Psoas muscle (tissue), 8 donors: Measurements from ENCODE around the gene TMPRSS5. TPM values are rescaled to one million over a fixed set of nuclear protein-coding genes. Genes with fewer than 3 reads are reported as not detected.
"Not testable (repeated sequence)": the region's sequence is repeated elsewhere in the genome, so short reads cannot be mapped to it uniquely, and the experiment has no call there.

Experiments used
- ATAC-seq, 4 donors: fragments of 200-7000 bp; cut with Tn5 transposase; one replicate each; pipeline ENCODE4 v1.9.1; 2020; ENCODE audit warnings: moderate library complexity in 3 of 4, mild to moderate bottlenecking in 2 of 4
- DNase-seq, 2 donors: peaks; one replicate each; pipeline ENCODE4 v3.0.0-alpha.2; 2020
- H3K27ac ChIP-seq: fragments of 200-600 bp; one replicate; pipeline ENCODE4 v1.8.0; 2022
- H3K27me3 ChIP-seq, 3 donors: fragments of 200-600 bp in 1 of 3; one replicate each; pipeline versions ENCODE4 v1.6.1 to v1.8.0; 2013 to 2022; ENCODE audit warnings: low read length in 2 of 3, mild to moderate bottlenecking in 2 of 3, moderate library complexity in 1 of 3; ENCODE audit not compliant: insufficient read depth in 3 of 3
- H3K36me3 ChIP-seq, 2 donors: fragments of 200-600 bp in 1 of 2; one replicate each; pipeline versions ENCODE4 v1.6.1 to v1.8.0; 2013 to 2022; ENCODE audit warnings: low read depth in 1 of 2, mild to moderate bottlenecking in 1 of 2, moderate library complexity in 1 of 2; ENCODE audit not compliant: insufficient read depth in 1 of 2
- H3K4me1 ChIP-seq: fragments of 200-600 bp; one replicate; pipeline ENCODE4 v1.8.0; 2022
- H3K4me3 ChIP-seq: fragments of 200-600 bp; one replicate; pipeline ENCODE4 v1.8.0; 2022; ENCODE audit warnings: mild to moderate bottlenecking
- H3K9me3 ChIP-seq: fragments of 200-600 bp; one replicate; pipeline ENCODE4 v1.8.0; 2022
- CTCF ChIP-seq: fragments of 200-600 bp; IDR thresholded peaks from one replicate; pipeline ENCODE4 v1.8.0; 2022; ENCODE audit warnings: antibody characterized with exemption
- WGBS, 3 donors: extraction: QIAGEN DNeasy Blood & Tissue Kit; methylation state at CpG; one replicate each; pipeline versions ENCODE4 v1.1.6 to v1.1.7; 2013; 5-methylcytosine and 5-hydroxymethylcytosine counted together
- intact Hi-C, 2 donors: fragments of 100-400 bp; cut with DNase I; formaldehyde crosslinking; loops; one replicate each; pipeline versions ENCODE4 v1.11.0 to v1.14.2; 2022
- polyA plus RNA-seq, 3 donors: library from polyadenylated mRNA; stranded (reverse); fragments of 200-250 nt; gene quantifications; one replicate each; pipeline ENCODE4 v1.2.3, GENCODE V29; 2013
- total RNA-seq, 4 donors: library from RNA; stranded (reverse); fragmentation: NEBNext Ultra II Directional in 2 of 4; extraction: Animal tissue kit (Norgen Biotek cat#: 25700) in 2 of 4; gene quantifications; one replicate each; pipeline versions ENCODE4 v1.2.1 to v1.2.4, GENCODE V29; 2021 to 2023
- donor health status: healthy with polysubstance abuse.
- donor health status: DM: no; HTN: no; CAD: no; lungs with moderate emphysema.
- donor health status: Bipolar disorder and iron deficiency.
- donor health status: healthy.
- donor health status: DM: yes; HTN: yes; CAD: no.
- donor health status: DM: no; HTN: no; CAD: no.
- donor health status: DM: no; HTN: no; CAD: no.
- donor health status: DM: yes; HTN: yes; CAD: no.

The TMPRSS5 gene
- total and polyA plus RNA-seq, 7 donors: 0.36 to 1.4 (median 0.73) TPM

DNA sequence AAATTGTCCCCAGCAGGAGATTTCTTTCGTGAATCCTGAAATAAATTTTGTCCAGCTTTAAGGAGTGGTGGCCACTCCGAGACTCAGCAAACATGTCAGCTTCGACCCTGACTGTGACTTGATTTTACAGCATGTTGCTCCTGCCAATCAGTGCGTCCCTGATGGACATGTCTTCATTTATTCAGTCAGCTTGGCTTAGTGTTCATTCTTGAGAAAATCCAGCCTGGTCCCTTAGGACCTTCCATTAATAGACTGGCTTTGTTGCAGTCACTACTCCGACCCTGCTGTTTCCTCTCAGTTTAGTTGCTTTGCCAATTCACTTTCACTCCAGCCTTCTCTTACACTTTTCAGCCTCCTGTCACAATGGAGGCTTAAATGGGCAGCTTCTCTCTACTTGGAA, 30.5 kb downstream of the TMPRSS5 start:
- ATAC-seq: peak in 1 of 4 donors; percentile 44
- intact Hi-C loops: no loop called here
- no peaks in the 10 kb centered on the region for H3K9me3 ChIP-seq
- H3K27me3 ChIP-seq: no peaks in the 10 kb centered on the region
- 29 to 50% (median 33%) methylated on average over 5 of the region's 5 CpGs for WGBS, 3 donors
- H3K36me3 ChIP-seq: no peaks in the 10 kb centered on the region
- no peak overlapping the region for H3K4me3 ChIP-seq
- DNase-seq: no peak
- no peak overlapping the region for H3K27ac ChIP-seq
- TF ChIP-seq CTCF: no peak
- H3K4me1 ChIP-seq: peaks cover 16% of the 10 kb centered on the region

GRCh38 chr11:113675003-113675561, 31.0 kb downstream of the TMPRSS5 start:
- Histone ChIP-seq H3K9me3 (no peaks in the 10 kb centered on the region), H3K4me1 (peaks cover 16% of the 10 kb centered on the region), H3K27ac (no peak overlapping the region), H3K4me3 (no peak overlapping the region), H3K36me3 (no peaks in the 10 kb centered on the region), H3K27me3 (no peaks in the 10 kb centered on the region)
- TF ChIP-seq CTCF: no peak
- no peak for DNase-seq
- 48 to 72% (median 54%) methylated on average over 5 of the region's 5 CpGs for WGBS, 3 donors
- peak; percentile 52 to 92 (median 72) for ATAC-seq
- intact Hi-C loops: no loop called here

DNA sequence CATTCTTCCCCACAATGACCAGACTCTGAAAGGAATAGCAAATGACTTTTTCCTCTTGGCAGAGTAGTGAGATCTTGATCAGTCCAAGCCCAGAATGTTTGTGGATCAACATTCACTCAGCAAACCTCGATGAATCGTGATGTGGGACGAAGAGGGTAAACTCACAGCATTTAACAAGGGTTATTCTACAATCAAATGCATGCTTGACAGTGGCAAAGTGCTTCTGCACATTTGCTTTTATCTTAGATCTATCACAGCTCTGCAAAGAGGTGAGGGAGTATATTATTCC, 31.8 kb downstream of the TMPRSS5 start:
- ATAC-seq: no peak
- no peak overlapping the region for H3K27ac ChIP-seq

GRCh38 chr11:113673550-113674396, 32.3 kb downstream of the TMPRSS5 start:
- no peak for TF ChIP-seq CTCF
- DNase-seq: no peak
- Histone ChIP-seq H3K4me3 (no peak overlapping the region), H3K4me1 (peaks cover 16% of the 10 kb centered on the region), H3K27ac (no peak overlapping the region), H3K36me3 (no peaks in the 10 kb centered on the region), H3K9me3 (no peaks in the 10 kb centered on the region), H3K27me3 (no peaks in the 10 kb centered on the region)
- no peak for ATAC-seq
- intact Hi-C loops: no loop called here
- 84 to 90% (median 88%) methylated on average over 4 of the region's 4 CpGs for WGBS, 3 donors

More for the DNA sequence above, 31.8 kb downstream of the TMPRSS5 start:
- no peak for DNase-seq
- H3K4me3 ChIP-seq: no peak overlapping the region
- no peaks in the 10 kb centered on the region for H3K27me3 ChIP-seq
- no peaks in the 10 kb centered on the region for H3K9me3 ChIP-seq
- H3K4me1 ChIP-seq: peaks cover 16% of the 10 kb centered on the region
- 54 to 85% (median 82%) methylated on average over 3 of the region's 3 CpGs for WGBS, 3 donors
- H3K36me3 ChIP-seq: no peaks in the 10 kb centered on the region
- no peak for TF ChIP-seq CTCF
- intact Hi-C loops: no loop called here

GRCh38 chr11:113671914-113672313, 34.2 kb downstream of the TMPRSS5 start:
- H3K4me3 ChIP-seq, H3K27ac ChIP-seq, DNase-seq, H3K36me3 ChIP-seq, intact Hi-C loops, H3K27me3 ChIP-seq, ATAC-seq, H3K9me3 ChIP-seq: not testable (repeated sequence)
- peaks cover 16% of the 10 kb centered on the region for H3K4me1 ChIP-seq
- 84 to 87% (median 87%) methylated on average over 3 of the region's 3 CpGs for WGBS, 3 donors
